Inflammatory macrophage treated with lipopolysaccharide for 1 hour (primary cell): Measurements from ENCODE around the gene PRAMEF18.
"Not testable (repeated sequence)": the region's sequence is repeated elsewhere in the genome, so short reads cannot be mapped to it uniquely, and the experiment has no call there.

Source experiments
- DNase-seq, 2 donors: peaks; one replicate each; pipeline ENCODE4 v3.0.0-alpha.2; 2020 to 2022

The PRAMEF18 gene

DNA sequence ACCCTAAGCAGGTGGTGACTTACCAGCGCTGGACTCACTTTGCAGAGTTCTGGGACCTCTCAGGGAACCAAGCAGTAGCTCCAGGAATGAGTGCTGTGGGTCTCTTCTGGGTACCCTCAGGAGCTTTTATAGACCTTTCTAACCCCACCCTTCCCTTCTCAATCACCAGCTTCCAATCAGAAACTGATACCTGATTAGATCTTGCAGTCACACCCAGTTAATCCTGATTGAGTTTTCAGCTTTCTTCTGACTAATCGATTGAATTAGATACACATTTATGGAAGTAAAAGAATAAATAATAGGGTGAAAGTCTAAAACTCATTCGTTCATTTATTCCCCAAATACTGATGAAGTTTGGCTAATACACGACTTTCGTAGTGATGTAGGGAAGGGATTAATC is 24.6 kb downstream of the PRAMEF18 start, which contains the start of gene PRAMEF13:
TSS of gene PRAMEF13 (minus strand) at position 101 of the 400 bp plus-strand sequence. CDS start 1,820 bp downstream, outside the sequence.
- DNase-seq, result not testable (repeated sequence)
